ENCODE results near the gene ATG2A.

GRCh38 chr11:64874308-64875240, 42.4 kb downstream of the ATG2A start:
- TF ChIP-seq POLR2AphosphoS5 (IDR thresholded peaks at IDR 0.05; ENCODE audit: low read depth), result no peak
- no peak for TF ChIP-seq REST (IDR thresholded peaks at IDR 0.05; ENCODE audit: insufficient replicate concordance, low read depth)

Data from HL-60 (cell line).